ENCODE results near the gene SKIC8. TPM values are rescaled to one million over a fixed set of nuclear protein-coding genes. Genes with fewer than 3 reads are reported as not detected.

The SKIC8 gene
- total RNA-seq, 4 donors from 2014 or later = 29.4 to 85.0 (median 62.9) TPM

GRCh38 chr15:78304216-78305066 is 5.0 kb upstream of the SKIC8 start:
- Histone ChIP-seq H3K9me3 (no peaks in the 10 kb centered on the region), H3K36me3 (no peaks in the 10 kb centered on the region), H3K27ac (no peak overlapping the region), H3K27me3 (no peaks in the 10 kb centered on the region), H3K4me3 (no peak overlapping the region), H3K4me1 (no peaks in the 10 kb centered on the region)
- TF ChIP-seq CTCF (IDR thresholded peaks at IDR 0.05) (no peak), POLR2A (IDR thresholded peaks at IDR 0.05) (no peak)
- no peak for DNase-seq
- intact Hi-C loops (cut with DNase I; ENCODE audit: low total_unique reads) = no loop called here

- Histone ChIP-seq H3K27ac (no peak overlapping the region), H3K4me3 (no peak overlapping the region), H3K36me3 (no peaks in the 10 kb centered on the region), H3K27me3 (no peaks in the 10 kb centered on the region), H3K9me3 (no peaks in the 10 kb centered on the region), H3K4me1 (peaks cover 0 to 4% of the 10 kb centered on the region in 2 donors)
- no peak for DNase-seq
- intact Hi-C loops (cut with DNase I; ENCODE audit: low total_unique reads) = no loop called here
- no peak for TF ChIP-seq CTCF (IDR thresholded peaks at IDR 0.05)
- TF ChIP-seq POLR2A (IDR thresholded peaks at IDR 0.05) = no peak
Observed at GRCh38 chr15:78302579-78303312, 3.3 kb upstream of the SKIC8 start.

- DNase-seq = no peak
- no peaks in the 10 kb centered on the region for H3K27me3 ChIP-seq
- TF ChIP-seq POLR2A (IDR thresholded peaks at IDR 0.05) = no peak
- TF ChIP-seq CTCF (IDR thresholded peaks at IDR 0.05) = no peak
- intact Hi-C loops (cut with DNase I; ENCODE audit: low total_unique reads) = no loop called here
- H3K36me3 ChIP-seq = no peaks in the 10 kb centered on the region
- no peak overlapping the region for H3K4me3 ChIP-seq
- no peak overlapping the region for H3K27ac ChIP-seq
- peaks cover 0 to 10% of the 10 kb centered on the region in 2 donors for H3K4me1 ChIP-seq
- no peaks in the 10 kb centered on the region for H3K9me3 ChIP-seq
Observed at GRCh38 chr15:78301828-78302227, 2.4 kb upstream of the SKIC8 start.

GRCh38 chr15:78301326-78301725 is 1.9 kb upstream of the SKIC8 start:
- Histone ChIP-seq H3K36me3 (no peaks in the 10 kb centered on the region), H3K4me3 (no peak overlapping the region), H3K9me3 (no peaks in the 10 kb centered on the region), H3K4me1 (peaks cover 0 to 10% of the 10 kb centered on the region in 2 donors), H3K27ac (no peak overlapping the region), H3K27me3 (no peaks in the 10 kb centered on the region)
- intact Hi-C loops (cut with DNase I; ENCODE audit: low total_unique reads) = no loop called here
- no peak for DNase-seq
- TF ChIP-seq POLR2A (IDR thresholded peaks at IDR 0.05) (no peak), CTCF (IDR thresholded peaks at IDR 0.05) (no peak)

- peaks cover 0 to under 1% of the 10 kb centered on the region in 2 donors for H3K4me1 ChIP-seq
- H3K9me3 ChIP-seq = no peaks in the 10 kb centered on the region
- no peak for DNase-seq
- H3K27ac ChIP-seq = no peak overlapping the region
- TF ChIP-seq CTCF (IDR thresholded peaks at IDR 0.05) = no peak
- no peak for TF ChIP-seq POLR2A (IDR thresholded peaks at IDR 0.05)
- no peaks in the 10 kb centered on the region for H3K27me3 ChIP-seq
- intact Hi-C loops (cut with DNase I; ENCODE audit: low total_unique reads) = no loop called here
- H3K4me3 ChIP-seq = no peak overlapping the region
- no peaks in the 10 kb centered on the region for H3K36me3 ChIP-seq
Observed at GRCh38 chr15:78292219-78292618, 7.2 kb downstream of the SKIC8 start.
